ENCODE data around the gene RPL13. TPM values are rescaled to one million over a fixed set of nuclear protein-coding genes. Genes with fewer than 3 reads are reported as not detected.

The RPL13 gene
- total and polyA plus RNA-seq, 2 experiments from 2014 or later = 1,293 to 5,939 TPM

DNA sequence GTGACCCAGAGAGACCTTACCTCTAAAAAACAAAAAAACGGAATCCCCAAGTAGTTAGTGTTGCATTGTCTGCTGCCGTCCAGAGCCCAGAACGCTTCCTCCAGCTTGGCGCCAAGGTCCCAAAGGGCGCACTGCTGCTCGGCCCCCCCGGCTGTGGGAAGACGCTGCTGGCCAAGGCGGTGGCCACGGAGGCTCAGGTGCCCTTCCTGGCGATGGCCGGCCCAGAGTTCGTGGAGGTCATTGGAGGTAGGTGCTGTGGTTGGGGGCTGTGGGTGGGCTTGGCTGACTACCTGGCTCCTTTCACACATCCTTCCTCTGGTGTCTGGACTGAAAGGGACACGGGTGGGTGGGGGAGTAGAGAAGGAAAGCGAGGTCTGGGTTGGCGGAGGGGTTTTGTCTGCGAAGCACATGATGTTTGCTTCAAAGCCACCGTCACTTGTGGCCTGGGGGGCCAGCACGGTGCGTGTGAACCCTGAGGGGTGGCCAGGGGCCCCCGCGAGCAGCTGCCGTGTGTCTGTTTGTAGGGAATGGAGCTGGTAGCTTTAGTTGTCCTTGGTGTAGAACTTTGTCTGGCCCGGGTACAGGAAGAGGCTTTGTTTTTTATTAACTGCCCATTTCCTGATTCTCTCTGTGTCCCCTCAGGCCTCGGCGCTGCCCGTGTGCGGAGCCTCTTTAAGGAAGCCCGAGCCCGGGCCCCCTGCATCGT lies 28.5 kb upstream of the RPL13 start:
- Histone ChIP-seq H3K36me3 (peaks cover 46% of the 10 kb centered on the region), H3K4me3 (no peak overlapping the region), H3K9me3 (ENCODE audit: low read depth) (no peaks in the 10 kb centered on the region), H3K4me1 (ENCODE audit: low read depth) (no peaks in the 10 kb centered on the region), H3K27ac (no peak overlapping the region), H3K27me3 (no peaks in the 10 kb centered on the region)
- no peak for DNase-seq (ENCODE audit: low read depth in 1 of 2, low spot score in 1 of 2)
- TF ChIP-seq, protein P1, sequence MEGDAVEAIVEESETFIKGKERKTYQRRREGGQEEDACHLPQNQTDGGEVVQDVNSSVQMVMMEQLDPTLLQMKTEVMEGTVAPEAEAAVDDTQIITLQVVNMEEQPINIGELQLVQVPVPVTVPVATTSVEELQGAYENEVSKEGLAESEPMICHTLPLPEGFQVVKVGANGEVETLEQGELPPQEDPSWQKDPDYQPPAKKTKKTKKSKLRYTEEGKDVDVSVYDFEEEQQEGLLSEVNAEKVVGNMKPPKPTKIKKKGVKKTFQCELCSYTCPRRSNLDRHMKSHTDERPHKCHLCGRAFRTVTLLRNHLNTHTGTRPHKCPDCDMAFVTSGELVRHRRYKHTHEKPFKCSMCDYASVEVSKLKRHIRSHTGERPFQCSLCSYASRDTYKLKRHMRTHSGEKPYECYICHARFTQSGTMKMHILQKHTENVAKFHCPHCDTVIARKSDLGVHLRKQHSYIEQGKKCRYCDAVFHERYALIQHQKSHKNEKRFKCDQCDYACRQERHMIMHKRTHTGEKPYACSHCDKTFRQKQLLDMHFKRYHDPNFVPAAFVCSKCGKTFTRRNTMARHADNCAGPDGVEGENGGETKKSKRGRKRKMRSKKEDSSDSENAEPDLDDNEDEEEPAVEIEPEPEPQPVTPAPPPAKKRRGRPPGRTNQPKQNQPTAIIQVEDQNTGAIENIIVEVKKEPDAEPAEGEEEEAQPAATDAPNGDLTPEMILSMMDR (IDR thresholded peaks at IDR 0.05; ENCODE audit: low read depth, low read length) = no peak

DNA sequence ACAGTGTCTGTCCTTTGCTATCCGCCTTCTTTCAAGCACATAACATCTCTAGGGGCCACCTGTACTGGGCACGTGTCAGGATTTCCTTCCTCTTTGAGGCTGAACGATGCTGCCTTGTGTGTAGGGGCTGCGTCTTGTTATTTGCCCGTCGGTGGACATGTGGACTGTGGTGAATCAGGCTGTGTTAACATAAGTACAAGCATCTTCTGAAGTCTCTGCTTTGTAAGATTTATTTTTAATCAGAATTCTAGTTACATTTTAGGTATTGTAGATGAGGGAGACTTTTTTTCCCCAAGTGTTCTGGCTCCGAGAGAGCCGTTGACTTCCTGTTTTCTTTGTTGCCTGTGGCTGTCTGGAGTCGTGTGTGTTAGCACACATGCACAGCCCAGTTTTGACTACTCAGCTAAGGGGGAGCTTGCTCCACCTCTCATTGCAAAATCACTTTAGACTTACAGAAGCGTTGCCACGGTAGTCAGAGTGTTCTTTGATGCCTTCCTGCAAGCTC lies 26.2 kb upstream of the RPL13 start:
- H3K4me1 ChIP-seq (ENCODE audit: low read depth) = no peaks in the 10 kb centered on the region
- H3K36me3 ChIP-seq = peaks cover 38% of the 10 kb centered on the region
- DNase-seq (ENCODE audit: low read depth in 1 of 2, low spot score in 1 of 2) = peak in 1 of 2 donors; percentile 80
- H3K9me3 ChIP-seq (ENCODE audit: low read depth) = no peaks in the 10 kb centered on the region
- H3K4me3 ChIP-seq = no peak overlapping the region
- peak overlapping the region; percentile 23 for H3K27ac ChIP-seq
- TF ChIP-seq, protein P1 (IDR thresholded peaks at IDR 0.05; ENCODE audit: low read depth, low read length) = no peak
- no peaks in the 10 kb centered on the region for H3K27me3 ChIP-seq

DNA sequence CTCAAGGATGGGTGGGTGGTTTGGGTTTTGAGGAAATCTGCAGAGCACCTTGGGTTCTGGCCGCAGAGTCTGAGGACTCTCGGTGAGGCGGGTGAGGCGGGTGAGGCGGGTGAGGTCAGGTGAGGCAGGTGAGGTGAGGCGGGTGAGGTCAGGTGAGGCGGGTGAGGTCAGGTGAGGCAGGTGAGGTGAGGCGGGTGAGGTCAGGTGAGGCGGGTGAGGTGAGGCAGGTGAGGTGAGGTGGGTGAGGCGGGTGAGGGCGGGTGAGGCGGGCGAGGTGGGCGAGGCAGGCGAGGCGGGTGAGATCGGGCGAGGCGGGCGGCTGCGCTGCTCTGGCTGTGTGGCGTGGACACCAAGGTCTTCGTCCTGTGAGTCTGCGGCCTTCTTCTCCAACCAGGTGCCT lies 24.1 kb upstream of the RPL13 start:
- no peak overlapping the region for H3K27ac ChIP-seq
- no peaks in the 10 kb centered on the region for H3K9me3 ChIP-seq (ENCODE audit: low read depth)
- no peak for DNase-seq (ENCODE audit: low read depth in 1 of 2, low spot score in 1 of 2)
- TF ChIP-seq, protein P1 (IDR thresholded peaks at IDR 0.05; ENCODE audit: low read depth, low read length) = no peak
- H3K36me3 ChIP-seq = peaks cover 27% of the 10 kb centered on the region
- H3K27me3 ChIP-seq = no peaks in the 10 kb centered on the region
- no peak overlapping the region for H3K4me3 ChIP-seq
- H3K4me1 ChIP-seq (ENCODE audit: low read depth) = peaks cover 8% of the 10 kb centered on the region

DNA sequence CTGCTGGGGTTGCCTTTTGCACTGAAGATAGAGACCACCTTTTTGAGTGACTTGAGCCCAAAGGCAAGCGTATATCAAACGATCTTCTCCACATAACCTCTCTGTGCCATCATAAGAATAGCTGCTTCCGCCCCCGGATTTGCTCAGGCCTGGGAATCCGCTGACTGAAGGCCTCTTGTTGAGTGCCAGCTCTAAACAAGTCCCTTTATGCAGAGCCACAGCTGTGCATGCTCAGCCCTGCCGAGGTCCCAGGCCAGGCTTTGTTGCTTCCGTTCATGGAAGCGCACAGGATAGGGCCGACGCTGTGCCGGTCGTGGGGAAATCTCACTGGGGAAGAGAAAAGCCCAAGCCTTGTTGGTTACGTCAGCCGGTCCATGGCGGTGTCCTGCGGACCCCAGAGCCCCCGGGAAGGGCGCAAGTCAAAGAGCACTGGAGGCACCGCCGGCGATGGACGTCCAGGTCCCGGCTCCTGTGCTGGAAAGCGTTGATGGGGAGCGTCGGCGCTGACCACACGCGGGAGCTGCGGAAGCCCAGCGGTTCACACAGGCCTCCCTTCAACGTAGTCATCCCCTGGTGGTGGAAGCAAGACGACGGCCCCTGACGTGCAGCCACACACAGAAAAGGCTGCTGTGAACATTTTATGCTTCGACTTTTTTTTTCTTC lies 23.5 kb upstream of the RPL13 start:
- H3K27me3 ChIP-seq = no peaks in the 10 kb centered on the region
- peaks cover 10% of the 10 kb centered on the region for H3K4me1 ChIP-seq (ENCODE audit: low read depth)
- H3K27ac ChIP-seq = no peak overlapping the region
- H3K36me3 ChIP-seq = peaks cover 22% of the 10 kb centered on the region
- no peaks in the 10 kb centered on the region for H3K9me3 ChIP-seq (ENCODE audit: low read depth)
- H3K4me3 ChIP-seq = no peak overlapping the region
- TF ChIP-seq, protein P1 (IDR thresholded peaks at IDR 0.05; ENCODE audit: low read depth, low read length) = no peak
- DNase-seq (ENCODE audit: low read depth in 1 of 2, low spot score in 1 of 2) = no peak

DNA sequence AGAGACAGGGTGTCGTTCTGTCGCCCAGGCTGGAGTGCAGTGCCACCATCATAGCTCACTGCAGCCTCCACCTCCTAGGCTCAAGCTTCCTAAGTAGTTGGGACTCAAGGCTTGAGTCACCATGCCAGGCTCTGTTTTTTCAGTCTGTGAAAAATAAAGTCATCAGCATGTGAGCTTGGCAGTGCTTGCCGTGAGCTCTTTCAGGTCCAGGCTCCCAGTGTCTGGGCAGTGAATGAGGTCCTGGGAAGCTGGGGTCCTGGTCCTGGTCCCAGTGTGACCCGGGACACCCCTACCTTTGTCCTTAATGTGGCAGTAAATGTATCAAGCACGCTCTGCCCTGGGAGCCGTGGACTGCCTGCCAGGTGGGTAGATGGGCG lies 22.9 kb upstream of the RPL13 start:
- H3K9me3 ChIP-seq (ENCODE audit: low read depth) = no peaks in the 10 kb centered on the region
- H3K4me3 ChIP-seq = no peak overlapping the region
- H3K27ac ChIP-seq = no peak overlapping the region
- TF ChIP-seq, protein P1 (IDR thresholded peaks at IDR 0.05; ENCODE audit: low read depth, low read length) = no peak
- peaks cover 10% of the 10 kb centered on the region for H3K4me1 ChIP-seq (ENCODE audit: low read depth)
- H3K27me3 ChIP-seq = no peaks in the 10 kb centered on the region
- peaks cover 20% of the 10 kb centered on the region for H3K36me3 ChIP-seq
- DNase-seq (ENCODE audit: low read depth in 1 of 2, low spot score in 1 of 2) = no peak
